Body of pancreas (tissue), 4 donors: ENCODE results near the gene RWDD4.

Experiments used
- POLR2A ChIP-seq, 3 donors: fragments of 450-650 bp; IDR thresholded peaks; one replicate each; pipeline ENCODE4 v1.6.1; 2016; ENCODE audit warnings: antibody characterized with exemption in 3 of 3, mild to moderate bottlenecking in 2 of 3
- TF ChIP-seq, protein P1 (sequence below), 7 experiments: fragments of 450-650 bp in 4 of 7; fragments of 200-600 bp in 3 of 7; sonication (generic) in 3 of 7; IDR thresholded peaks; one replicate each; pipeline ENCODE4 v1.5.1; 2016 to 2019; ENCODE audit warnings: antibody characterized with exemption in 7 of 7

DNA sequence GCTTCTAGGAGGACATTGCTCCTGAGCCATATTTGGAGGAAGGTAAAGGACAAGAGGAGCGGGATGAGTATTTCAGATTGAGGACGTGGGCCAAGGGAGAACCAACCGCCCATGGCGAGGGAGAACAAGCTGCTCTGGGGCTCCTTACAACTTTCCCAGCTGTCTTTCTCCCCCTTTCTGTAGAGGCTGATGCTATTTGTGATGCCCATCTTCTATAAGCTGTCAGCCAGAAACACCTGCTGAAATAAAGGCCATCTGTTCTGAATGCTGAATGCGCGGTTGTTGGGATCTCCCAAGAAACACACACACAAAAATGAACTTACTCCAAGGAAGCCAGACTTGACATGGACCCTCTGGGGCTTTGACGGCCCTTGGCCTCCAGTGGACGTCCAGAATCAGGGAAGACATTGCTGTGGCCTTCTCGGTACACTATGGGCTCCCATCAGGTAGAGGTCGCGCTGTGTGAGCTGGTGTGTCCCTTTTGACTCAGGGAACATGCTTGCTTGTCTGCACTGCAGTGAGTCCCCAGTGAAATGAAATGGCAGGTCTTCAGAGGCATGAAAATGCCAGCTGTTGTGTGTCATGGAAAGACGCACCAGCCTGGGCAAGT lies 30.9 kb downstream of the RWDD4 start:
- TF ChIP-seq, protein P1, sequence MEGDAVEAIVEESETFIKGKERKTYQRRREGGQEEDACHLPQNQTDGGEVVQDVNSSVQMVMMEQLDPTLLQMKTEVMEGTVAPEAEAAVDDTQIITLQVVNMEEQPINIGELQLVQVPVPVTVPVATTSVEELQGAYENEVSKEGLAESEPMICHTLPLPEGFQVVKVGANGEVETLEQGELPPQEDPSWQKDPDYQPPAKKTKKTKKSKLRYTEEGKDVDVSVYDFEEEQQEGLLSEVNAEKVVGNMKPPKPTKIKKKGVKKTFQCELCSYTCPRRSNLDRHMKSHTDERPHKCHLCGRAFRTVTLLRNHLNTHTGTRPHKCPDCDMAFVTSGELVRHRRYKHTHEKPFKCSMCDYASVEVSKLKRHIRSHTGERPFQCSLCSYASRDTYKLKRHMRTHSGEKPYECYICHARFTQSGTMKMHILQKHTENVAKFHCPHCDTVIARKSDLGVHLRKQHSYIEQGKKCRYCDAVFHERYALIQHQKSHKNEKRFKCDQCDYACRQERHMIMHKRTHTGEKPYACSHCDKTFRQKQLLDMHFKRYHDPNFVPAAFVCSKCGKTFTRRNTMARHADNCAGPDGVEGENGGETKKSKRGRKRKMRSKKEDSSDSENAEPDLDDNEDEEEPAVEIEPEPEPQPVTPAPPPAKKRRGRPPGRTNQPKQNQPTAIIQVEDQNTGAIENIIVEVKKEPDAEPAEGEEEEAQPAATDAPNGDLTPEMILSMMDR (IDR thresholded peaks at IDR 0.05): no peak
- TF ChIP-seq POLR2A (IDR thresholded peaks at IDR 0.05): no peak
